Uterus (tissue), 4 donors: ENCODE data around the gene C9orf78. TPM values are rescaled to one million over a fixed set of nuclear protein-coding genes. Genes with fewer than 3 reads are reported as not detected.

Source experiments
- DNase-seq, 2 donors: peaks; one replicate each; pipeline ENCODE4 v3.0.0-alpha.2; 2019 to 2020
- H3K27ac ChIP-seq, 2 donors: fragments of 200-600 bp; sonication (generic); 1 replicate in 1 of 2; 2 replicates in 1 of 2; pipeline ENCODE4 v1.5.1; 2016 to 2018
- H3K27me3 ChIP-seq, 2 donors: fragments of 200-600 bp; sonication (generic); one replicate each; pipeline ENCODE4 v1.5.1; 2018 to 2019; ENCODE audit warnings: control low read depth in 1 of 2
- H3K36me3 ChIP-seq, 2 donors: fragments of 200-600 bp; sonication (generic); one replicate each; pipeline ENCODE4 v1.5.1; 2019; ENCODE audit warnings: control low read depth in 1 of 2
- H3K4me1 ChIP-seq, 2 donors: fragments of 200-600 bp; sonication (generic); one replicate each; pipeline ENCODE4 v1.5.1; 2018 to 2019; ENCODE audit warnings: control low read depth in 1 of 2
- H3K4me3 ChIP-seq, 2 donors: fragments of 200-600 bp; sonication (generic); 1 replicate in 1 of 2; 2 replicates in 1 of 2; pipeline ENCODE4 v1.5.1; 2018 to 2019; ENCODE audit warnings: mild to moderate bottlenecking in 1 of 2
- H3K9me3 ChIP-seq, 2 donors: fragments of 200-600 bp; sonication (generic); one replicate each; pipeline ENCODE4 v1.5.1; 2019; ENCODE audit warnings: control low read depth in 1 of 2
- POLR2A ChIP-seq, 2 donors: fragments of 450-650 bp; IDR thresholded peaks; one replicate each; pipeline ENCODE4 v1.6.1; 2016; ENCODE audit warnings: antibody characterized with exemption in 2 of 2, mild to moderate bottlenecking in 1 of 2, moderate library complexity in 1 of 2
- intact Hi-C: fragments of 100-400 bp; cut with DNase I; formaldehyde crosslinking; loops from one replicate; pipeline ENCODE4 v1.15.1; 2023; ENCODE audit warnings: low total_unique reads
- total RNA-seq, 4 donors: library from RNA; depleted of rRNA in 3 of 4; stranded (reverse); fragments of >200 nt in 3 of 4; gene quantifications; one replicate each; pipeline versions ENCODE4 v1.1.0 to v1.2.4, GENCODE V29; 2014 to 2023
- TF ChIP-seq, protein P1 (sequence below), 4 experiments: fragments of 200-600 bp in 2 of 4; fragments of 450-650 bp in 2 of 4; sonication (generic) in 2 of 4; IDR thresholded peaks; one replicate each; pipeline ENCODE4 v1.5.1; 2016 to 2019; ENCODE audit warnings: antibody characterized with exemption in 4 of 4, mild to moderate bottlenecking in 2 of 4, moderate library complexity in 1 of 4
- donor health status: DM: yes; HTN: yes; CAD: no.

C9orf78 gene
- total RNA-seq, 4 donors from 2014 or later: 17.4 to 56.9 (median 35.0) TPM

DNA sequence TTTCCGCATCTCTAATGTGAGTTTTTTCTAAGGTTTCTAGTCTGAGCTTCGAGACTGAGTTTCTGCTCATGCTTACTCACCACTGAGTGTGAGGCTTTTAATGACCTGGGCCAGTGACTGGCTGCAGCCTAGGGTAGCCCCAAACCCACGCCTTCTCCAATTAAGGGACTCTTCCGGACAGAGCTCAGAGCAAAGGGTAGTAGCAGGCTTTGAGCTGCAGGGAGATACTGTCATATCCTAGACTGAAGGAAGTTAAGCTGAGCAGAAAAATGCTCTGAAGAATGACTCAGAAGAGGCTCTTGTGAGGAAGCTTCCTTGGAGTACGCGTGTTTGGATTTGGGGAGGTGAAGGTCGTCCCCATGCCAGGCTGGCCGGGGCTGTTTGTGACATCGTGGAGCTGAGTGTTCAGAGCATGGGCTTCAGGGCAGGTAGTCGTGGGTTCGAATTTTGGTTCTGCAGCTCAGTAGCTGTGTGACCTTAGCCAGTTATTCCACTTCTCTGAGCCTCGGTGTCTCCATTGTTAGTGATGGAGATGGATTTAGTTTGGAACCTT is 3.7 kb upstream of the C9orf78 start:
- Histone ChIP-seq H3K4me3 (no peak overlapping the region), H3K27me3 (no peaks in the 10 kb centered on the region), H3K4me1 (peaks cover 6 to 14% of the 10 kb centered on the region in 2 donors), H3K36me3 (no peaks in the 10 kb centered on the region), H3K27ac (no peak overlapping the region), H3K9me3 (no peaks in the 10 kb centered on the region)
- no peak for DNase-seq
- TF ChIP-seq, protein P1, sequence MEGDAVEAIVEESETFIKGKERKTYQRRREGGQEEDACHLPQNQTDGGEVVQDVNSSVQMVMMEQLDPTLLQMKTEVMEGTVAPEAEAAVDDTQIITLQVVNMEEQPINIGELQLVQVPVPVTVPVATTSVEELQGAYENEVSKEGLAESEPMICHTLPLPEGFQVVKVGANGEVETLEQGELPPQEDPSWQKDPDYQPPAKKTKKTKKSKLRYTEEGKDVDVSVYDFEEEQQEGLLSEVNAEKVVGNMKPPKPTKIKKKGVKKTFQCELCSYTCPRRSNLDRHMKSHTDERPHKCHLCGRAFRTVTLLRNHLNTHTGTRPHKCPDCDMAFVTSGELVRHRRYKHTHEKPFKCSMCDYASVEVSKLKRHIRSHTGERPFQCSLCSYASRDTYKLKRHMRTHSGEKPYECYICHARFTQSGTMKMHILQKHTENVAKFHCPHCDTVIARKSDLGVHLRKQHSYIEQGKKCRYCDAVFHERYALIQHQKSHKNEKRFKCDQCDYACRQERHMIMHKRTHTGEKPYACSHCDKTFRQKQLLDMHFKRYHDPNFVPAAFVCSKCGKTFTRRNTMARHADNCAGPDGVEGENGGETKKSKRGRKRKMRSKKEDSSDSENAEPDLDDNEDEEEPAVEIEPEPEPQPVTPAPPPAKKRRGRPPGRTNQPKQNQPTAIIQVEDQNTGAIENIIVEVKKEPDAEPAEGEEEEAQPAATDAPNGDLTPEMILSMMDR (IDR thresholded peaks at IDR 0.05): no peak
- TF ChIP-seq POLR2A (IDR thresholded peaks at IDR 0.05): no peak
- intact Hi-C loops: no loop called here

- Histone ChIP-seq H3K27ac (peak overlapping the region; percentile 82 to 93), H3K4me3 (peak overlapping the region; percentile 93 to 94), H3K9me3 (no peaks in the 10 kb centered on the region), H3K27me3 (no peaks in the 10 kb centered on the region), H3K36me3 (no peaks in the 10 kb centered on the region), H3K4me1 (peaks cover 8 to 14% of the 10 kb centered on the region in 2 donors)
- TF ChIP-seq, protein P1 (IDR thresholded peaks at IDR 0.05): no peak
- no peak for TF ChIP-seq POLR2A (IDR thresholded peaks at IDR 0.05)
- intact Hi-C loops: no loop called here
- no peak for DNase-seq
Observed at GRCh38 chr9:129836311-129837007, 1.4 kb upstream of the C9orf78 start.

DNA sequence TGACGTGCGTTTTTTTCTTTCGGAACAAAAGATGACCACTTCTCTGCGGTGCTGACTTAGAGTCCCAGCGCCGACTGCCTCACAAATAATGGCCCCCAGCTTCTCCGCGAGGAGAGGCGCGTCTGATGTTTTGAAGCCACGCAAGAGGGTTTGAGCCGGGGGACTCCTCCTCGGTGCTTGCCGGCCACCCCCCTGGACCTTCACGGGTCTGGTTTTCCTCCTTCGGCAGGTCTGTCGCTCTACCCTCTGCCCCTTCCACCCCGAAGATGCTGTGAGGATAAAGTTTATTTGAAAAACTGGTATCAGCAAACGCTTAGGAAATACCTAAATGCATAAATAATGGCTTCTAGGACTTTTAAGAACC is 767 bp upstream of the C9orf78 start:
- H3K9me3 ChIP-seq: no peaks in the 10 kb centered on the region
- intact Hi-C loops: no loop called here
- H3K4me3 ChIP-seq: peak overlapping the region; percentile 93 to 94
- no peaks in the 10 kb centered on the region for H3K27me3 ChIP-seq
- no peak for DNase-seq
- H3K4me1 ChIP-seq: peaks cover 8 to 14% of the 10 kb centered on the region in 2 donors
- TF ChIP-seq, protein P1 (IDR thresholded peaks at IDR 0.05): peak in 1 of 4 experiments; percentile 9
- no peak for TF ChIP-seq POLR2A (IDR thresholded peaks at IDR 0.05)
- H3K27ac ChIP-seq: peak overlapping the region; percentile 82 to 93
- no peaks in the 10 kb centered on the region for H3K36me3 ChIP-seq

DNA sequence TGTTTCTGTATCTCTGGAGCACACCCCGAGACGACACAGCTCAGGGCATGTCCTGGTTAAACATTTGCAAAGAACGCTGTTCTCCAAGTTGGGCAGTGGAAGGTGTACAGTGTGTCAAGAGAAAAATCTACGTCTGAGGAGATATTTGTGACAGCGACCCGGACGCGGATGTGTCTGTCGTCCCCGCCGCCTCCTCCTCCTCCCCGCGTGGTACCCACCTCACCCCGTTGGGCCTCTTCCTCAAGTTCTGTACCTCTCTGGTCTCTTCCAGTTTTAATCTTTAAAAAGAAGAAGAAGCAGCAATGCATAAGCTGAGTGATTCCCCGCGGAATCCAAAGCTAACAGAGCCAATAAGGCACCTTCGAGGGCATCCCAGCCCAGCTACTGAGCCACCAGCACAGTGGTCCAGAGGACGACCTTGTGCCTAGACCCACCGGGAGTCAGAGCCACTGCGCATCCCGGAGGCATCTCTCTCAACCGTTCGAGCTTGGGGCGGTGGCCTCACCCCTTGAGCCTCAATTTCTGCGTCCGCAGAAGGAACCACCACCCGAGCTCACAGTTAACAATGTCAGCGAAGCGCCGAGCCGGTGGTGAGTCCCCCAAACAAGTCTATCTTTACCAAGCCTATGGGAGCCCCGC is 467 bp downstream of the C9orf78 start:
- Histone ChIP-seq H3K9me3 (no peaks in the 10 kb centered on the region), H3K27me3 (no peaks in the 10 kb centered on the region), H3K4me3 (peak overlapping the region; percentile 93 to 94), H3K4me1 (peaks cover 8 to 10% of the 10 kb centered on the region in 2 donors), H3K27ac (peak overlapping the region; percentile 82 to 93), H3K36me3 (no peaks in the 10 kb centered on the region)
- intact Hi-C loops: no loop called here
- TF ChIP-seq POLR2A (IDR thresholded peaks at IDR 0.05): no peak
- TF ChIP-seq, protein P1 (IDR thresholded peaks at IDR 0.05): no peak
- DNase-seq: no peak

- TF ChIP-seq, protein P1 (IDR thresholded peaks at IDR 0.05): no peak
- TF ChIP-seq POLR2A (IDR thresholded peaks at IDR 0.05): no peak
- Histone ChIP-seq H3K27ac (no peak overlapping the region), H3K36me3 (no peaks in the 10 kb centered on the region), H3K27me3 (no peaks in the 10 kb centered on the region), H3K4me3 (no peak overlapping the region), H3K9me3 (no peaks in the 10 kb centered on the region), H3K4me1 (peaks cover 8% of the 10 kb centered on the region in 2 donors)
- DNase-seq: no peak
- intact Hi-C loops: no loop called here
Observed at GRCh38 chr9:129832982-129833381, 2.1 kb downstream of the C9orf78 start.
